ENCODE data around the gene FHL2. TPM values are rescaled to one million over a fixed set of nuclear protein-coding genes. Genes with fewer than 3 reads are reported as not detected.

FHL2 gene
- total and polyA plus RNA-seq, 9 of the 15 experiments (the other 6 are each of a cell fraction or from before 2014, with no cell fraction given) = 7.5 to 33.1 (median 23.9) TPM

DNA sequence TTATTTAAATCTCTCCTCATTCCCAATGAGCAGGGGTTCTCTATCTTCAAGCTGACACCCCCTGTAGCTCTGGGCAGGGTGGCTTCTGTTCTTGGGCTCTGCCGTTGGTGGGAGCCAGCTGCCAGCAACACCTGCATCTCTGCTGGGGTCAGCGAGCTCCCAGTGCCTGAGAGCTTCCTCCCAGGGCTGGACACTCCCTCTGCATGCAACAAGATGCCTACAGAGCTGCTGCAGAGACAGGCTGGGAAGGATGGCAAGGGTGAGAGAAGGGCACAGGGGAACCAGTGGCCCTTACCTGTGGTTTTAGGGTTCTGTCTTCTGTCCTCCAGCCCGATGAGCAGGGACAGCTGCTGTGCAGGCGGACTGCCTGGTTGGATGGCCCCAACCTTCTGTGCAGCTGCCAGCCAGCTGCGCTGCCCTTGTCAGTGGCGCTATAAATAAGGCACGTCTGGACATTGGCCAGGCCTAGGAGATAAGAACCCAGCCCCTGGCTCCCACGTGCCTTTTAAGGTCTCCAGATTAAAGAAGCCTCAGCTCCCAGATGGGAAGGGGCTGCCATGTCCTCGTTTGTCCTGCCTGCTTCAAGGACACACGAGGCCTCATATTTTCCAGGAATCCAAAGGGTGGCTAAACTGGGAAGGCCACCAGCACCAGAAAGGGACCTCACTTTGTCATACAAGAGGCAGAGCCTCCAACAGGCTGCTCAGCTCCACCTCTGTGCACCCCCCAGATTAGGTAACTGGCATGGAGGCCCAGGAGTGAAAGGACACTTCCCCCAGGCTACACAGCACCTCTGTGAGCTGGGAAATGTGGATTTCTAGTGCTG, 39.5 kb upstream of the FHL2 start (continued):
- TF ChIP-seq BHLHE40 (IDR thresholded peaks at IDR 0.05; ENCODE audit: low read length) (peak; percentile 88), NRF1 (conservative IDR thresholded peaks at IDR 0.05 in 1 of 2, IDR thresholded peaks at IDR 0.05 in 1 of 2) (0 out of 4 replicates have a peak, but pooled peaks of 1 of the 2 experiments have one; percentile 26), PML (IDR thresholded peaks at IDR 0.05; ENCODE audit: low read length) (no peak), FIP1L1 (IDR thresholded peaks at IDR 0.05; ENCODE audit: low read depth, low read length, poor library complexity, severe bottlenecking) (no peak), SMARCE1 (IDR thresholded peaks at IDR 0.05) (no peak), RBM25 (IDR thresholded peaks at IDR 0.05; ENCODE audit: low read depth, low read length, severe bottlenecking) (no peak), POLR2H (tag; IDR thresholded peaks at IDR 0.05; ENCODE audit: low read depth) (no peak), ZFP1 (CRISPR knock-in tag; IDR thresholded peaks at IDR 0.05) (no peak), ZC3H8 (IDR thresholded peaks at IDR 0.05) (no peak), ZNF780A (CRISPR knock-in tag; IDR thresholded peaks at IDR 0.05) (no peak), ADNP (tag; IDR thresholded peaks at IDR 0.05) (no peak)
- TF ChIP-seq, protein P1, sequence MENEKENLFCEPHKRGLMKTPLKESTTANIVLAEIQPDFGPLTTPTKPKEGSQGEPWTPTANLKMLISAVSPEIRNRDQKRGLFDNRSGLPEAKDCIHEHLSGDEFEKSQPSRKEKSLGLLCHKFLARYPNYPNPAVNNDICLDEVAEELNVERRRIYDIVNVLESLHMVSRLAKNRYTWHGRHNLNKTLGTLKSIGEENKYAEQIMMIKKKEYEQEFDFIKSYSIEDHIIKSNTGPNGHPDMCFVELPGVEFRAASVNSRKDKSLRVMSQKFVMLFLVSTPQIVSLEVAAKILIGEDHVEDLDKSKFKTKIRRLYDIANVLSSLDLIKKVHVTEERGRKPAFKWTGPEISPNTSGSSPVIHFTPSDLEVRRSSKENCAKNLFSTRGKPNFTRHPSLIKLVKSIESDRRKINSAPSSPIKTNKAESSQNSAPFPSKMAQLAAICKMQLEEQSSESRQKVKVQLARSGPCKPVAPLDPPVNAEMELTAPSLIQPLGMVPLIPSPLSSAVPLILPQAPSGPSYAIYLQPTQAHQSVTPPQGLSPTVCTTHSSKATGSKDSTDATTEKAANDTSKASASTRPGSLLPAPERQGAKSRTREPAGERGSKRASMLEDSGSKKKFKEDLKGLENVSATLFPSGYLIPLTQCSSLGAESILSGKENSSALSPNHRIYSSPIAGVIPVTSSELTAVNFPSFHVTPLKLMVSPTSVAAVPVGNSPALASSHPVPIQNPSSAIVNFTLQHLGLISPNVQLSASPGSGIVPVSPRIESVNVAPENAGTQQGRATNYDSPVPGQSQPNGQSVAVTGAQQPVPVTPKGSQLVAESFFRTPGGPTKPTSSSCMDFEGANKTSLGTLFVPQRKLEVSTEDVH (IDR thresholded peaks at IDR 0.05; ENCODE audit: low read depth, partially characterized antibody) = no peak
- TF ChIP-seq, protein P2, sequence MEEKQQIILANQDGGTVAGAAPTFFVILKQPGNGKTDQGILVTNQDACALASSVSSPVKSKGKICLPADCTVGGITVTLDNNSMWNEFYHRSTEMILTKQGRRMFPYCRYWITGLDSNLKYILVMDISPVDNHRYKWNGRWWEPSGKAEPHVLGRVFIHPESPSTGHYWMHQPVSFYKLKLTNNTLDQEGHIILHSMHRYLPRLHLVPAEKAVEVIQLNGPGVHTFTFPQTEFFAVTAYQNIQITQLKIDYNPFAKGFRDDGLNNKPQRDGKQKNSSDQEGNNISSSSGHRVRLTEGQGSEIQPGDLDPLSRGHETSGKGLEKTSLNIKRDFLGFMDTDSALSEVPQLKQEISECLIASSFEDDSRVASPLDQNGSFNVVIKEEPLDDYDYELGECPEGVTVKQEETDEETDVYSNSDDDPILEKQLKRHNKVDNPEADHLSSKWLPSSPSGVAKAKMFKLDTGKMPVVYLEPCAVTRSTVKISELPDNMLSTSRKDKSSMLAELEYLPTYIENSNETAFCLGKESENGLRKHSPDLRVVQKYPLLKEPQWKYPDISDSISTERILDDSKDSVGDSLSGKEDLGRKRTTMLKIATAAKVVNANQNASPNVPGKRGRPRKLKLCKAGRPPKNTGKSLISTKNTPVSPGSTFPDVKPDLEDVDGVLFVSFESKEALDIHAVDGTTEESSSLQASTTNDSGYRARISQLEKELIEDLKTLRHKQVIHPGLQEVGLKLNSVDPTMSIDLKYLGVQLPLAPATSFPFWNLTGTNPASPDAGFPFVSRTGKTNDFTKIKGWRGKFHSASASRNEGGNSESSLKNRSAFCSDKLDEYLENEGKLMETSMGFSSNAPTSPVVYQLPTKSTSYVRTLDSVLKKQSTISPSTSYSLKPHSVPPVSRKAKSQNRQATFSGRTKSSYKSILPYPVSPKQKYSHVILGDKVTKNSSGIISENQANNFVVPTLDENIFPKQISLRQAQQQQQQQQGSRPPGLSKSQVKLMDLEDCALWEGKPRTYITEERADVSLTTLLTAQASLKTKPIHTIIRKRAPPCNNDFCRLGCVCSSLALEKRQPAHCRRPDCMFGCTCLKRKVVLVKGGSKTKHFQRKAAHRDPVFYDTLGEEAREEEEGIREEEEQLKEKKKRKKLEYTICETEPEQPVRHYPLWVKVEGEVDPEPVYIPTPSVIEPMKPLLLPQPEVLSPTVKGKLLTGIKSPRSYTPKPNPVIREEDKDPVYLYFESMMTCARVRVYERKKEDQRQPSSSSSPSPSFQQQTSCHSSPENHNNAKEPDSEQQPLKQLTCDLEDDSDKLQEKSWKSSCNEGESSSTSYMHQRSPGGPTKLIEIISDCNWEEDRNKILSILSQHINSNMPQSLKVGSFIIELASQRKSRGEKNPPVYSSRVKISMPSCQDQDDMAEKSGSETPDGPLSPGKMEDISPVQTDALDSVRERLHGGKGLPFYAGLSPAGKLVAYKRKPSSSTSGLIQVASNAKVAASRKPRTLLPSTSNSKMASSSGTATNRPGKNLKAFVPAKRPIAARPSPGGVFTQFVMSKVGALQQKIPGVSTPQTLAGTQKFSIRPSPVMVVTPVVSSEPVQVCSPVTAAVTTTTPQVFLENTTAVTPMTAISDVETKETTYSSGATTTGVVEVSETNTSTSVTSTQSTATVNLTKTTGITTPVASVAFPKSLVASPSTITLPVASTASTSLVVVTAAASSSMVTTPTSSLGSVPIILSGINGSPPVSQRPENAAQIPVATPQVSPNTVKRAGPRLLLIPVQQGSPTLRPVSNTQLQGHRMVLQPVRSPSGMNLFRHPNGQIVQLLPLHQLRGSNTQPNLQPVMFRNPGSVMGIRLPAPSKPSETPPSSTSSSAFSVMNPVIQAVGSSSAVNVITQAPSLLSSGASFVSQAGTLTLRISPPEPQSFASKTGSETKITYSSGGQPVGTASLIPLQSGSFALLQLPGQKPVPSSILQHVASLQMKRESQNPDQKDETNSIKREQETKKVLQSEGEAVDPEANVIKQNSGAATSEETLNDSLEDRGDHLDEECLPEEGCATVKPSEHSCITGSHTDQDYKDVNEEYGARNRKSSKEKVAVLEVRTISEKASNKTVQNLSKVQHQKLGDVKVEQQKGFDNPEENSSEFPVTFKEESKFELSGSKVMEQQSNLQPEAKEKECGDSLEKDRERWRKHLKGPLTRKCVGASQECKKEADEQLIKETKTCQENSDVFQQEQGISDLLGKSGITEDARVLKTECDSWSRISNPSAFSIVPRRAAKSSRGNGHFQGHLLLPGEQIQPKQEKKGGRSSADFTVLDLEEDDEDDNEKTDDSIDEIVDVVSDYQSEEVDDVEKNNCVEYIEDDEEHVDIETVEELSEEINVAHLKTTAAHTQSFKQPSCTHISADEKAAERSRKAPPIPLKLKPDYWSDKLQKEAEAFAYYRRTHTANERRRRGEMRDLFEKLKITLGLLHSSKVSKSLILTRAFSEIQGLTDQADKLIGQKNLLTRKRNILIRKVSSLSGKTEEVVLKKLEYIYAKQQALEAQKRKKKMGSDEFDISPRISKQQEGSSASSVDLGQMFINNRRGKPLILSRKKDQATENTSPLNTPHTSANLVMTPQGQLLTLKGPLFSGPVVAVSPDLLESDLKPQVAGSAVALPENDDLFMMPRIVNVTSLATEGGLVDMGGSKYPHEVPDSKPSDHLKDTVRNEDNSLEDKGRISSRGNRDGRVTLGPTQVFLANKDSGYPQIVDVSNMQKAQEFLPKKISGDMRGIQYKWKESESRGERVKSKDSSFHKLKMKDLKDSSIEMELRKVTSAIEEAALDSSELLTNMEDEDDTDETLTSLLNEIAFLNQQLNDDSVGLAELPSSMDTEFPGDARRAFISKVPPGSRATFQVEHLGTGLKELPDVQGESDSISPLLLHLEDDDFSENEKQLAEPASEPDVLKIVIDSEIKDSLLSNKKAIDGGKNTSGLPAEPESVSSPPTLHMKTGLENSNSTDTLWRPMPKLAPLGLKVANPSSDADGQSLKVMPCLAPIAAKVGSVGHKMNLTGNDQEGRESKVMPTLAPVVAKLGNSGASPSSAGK (IDR thresholded peaks at IDR 0.05) = peak; percentile 50
